BE2C (cell line): Measurements from ENCODE around the gene LGALS1.
A peak's percentile ranks its signal among the peaks of the same experiment; 100 is the strongest.

Experiments
- DNase-seq: peaks from one replicate; pipeline ENCODE4 v3.0.0-alpha.2; 2020
- H3K27me3 ChIP-seq: fragments of 250-450 bp; sonication (Bioruptor Pico); 2 replicates; pipeline ENCODE4 v1.5.1; 2020; ENCODE audit warnings: mild to moderate bottlenecking
- H3K36me3 ChIP-seq: fragments of 250-450 bp; sonication (Bioruptor Pico); 2 replicates; pipeline ENCODE4 v1.5.1; 2020; ENCODE audit warnings: mild to moderate bottlenecking
- H3K4me1 ChIP-seq: fragments of 250-450 bp; sonication (Bioruptor Pico); 2 replicates; pipeline ENCODE4 v1.5.1; 2020
- H3K4me3 ChIP-seq: 2 replicates; pipeline ENCODE4 v1.5.1; 2011; ENCODE audit warnings: low read depth, low read length
- H3K9me3 ChIP-seq: fragments of 250-450 bp; sonication (Bioruptor Pico); 2 replicates; pipeline ENCODE4 v1.5.1; 2020
- TF ChIP-seq, protein P1 (sequence below): IDR thresholded peaks from 2 replicates; pipeline ENCODE4 v1.5.1; 2012; ENCODE audit warnings: mild to moderate bottlenecking, low read depth, low read length

The LGALS1 gene

DNA sequence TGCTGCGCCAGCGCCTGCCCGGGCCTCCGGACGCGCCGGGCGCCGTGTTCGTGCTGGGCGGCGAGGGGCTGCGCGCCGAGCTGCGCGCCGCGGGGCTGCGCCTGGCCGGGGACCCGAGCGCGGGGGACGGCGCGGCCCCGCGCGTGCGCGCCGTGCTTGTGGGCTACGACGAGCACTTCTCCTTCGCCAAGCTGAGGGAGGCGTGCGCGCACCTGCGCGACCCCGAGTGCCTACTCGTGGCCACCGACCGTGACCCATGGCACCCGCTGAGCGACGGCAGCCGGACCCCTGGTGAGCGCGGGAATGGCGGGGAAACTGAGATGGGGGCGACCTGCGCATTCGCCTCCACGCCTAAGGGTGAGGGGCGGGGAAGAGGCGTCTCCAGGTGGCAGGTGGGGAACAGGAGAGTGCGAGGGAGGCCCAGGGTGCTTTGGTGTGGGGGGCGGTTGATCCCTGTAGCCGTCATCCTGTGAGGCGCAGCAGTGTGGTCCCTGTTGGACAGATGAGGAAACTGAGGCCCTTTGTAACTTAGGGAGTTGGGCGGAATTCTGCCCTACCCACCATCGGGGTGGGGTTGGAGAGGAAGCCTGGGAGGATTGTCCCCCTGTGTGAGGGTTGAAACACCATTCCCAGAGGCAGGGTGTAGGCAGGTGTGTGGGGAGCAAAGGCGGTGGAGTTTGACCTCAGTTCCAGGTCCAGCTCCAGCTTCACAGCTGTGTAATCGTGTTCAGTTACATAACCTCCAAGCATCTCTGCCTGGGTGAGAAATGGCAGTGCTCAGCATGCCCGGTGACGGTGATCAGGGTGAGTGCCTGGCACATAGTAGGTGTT lies 16.2 kb upstream of the LGALS1 start:
- TF ChIP-seq, protein P1, sequence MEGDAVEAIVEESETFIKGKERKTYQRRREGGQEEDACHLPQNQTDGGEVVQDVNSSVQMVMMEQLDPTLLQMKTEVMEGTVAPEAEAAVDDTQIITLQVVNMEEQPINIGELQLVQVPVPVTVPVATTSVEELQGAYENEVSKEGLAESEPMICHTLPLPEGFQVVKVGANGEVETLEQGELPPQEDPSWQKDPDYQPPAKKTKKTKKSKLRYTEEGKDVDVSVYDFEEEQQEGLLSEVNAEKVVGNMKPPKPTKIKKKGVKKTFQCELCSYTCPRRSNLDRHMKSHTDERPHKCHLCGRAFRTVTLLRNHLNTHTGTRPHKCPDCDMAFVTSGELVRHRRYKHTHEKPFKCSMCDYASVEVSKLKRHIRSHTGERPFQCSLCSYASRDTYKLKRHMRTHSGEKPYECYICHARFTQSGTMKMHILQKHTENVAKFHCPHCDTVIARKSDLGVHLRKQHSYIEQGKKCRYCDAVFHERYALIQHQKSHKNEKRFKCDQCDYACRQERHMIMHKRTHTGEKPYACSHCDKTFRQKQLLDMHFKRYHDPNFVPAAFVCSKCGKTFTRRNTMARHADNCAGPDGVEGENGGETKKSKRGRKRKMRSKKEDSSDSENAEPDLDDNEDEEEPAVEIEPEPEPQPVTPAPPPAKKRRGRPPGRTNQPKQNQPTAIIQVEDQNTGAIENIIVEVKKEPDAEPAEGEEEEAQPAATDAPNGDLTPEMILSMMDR = no peak
- Histone ChIP-seq H3K27me3 (no peaks in the 10 kb centered on the region), H3K9me3 (no peaks in the 10 kb centered on the region), H3K36me3 (peaks cover 5% of the 10 kb centered on the region), H3K4me1 (peaks cover 11% of the 10 kb centered on the region), H3K4me3 (peak overlapping the region; percentile 91)
- no peak for DNase-seq

DNA sequence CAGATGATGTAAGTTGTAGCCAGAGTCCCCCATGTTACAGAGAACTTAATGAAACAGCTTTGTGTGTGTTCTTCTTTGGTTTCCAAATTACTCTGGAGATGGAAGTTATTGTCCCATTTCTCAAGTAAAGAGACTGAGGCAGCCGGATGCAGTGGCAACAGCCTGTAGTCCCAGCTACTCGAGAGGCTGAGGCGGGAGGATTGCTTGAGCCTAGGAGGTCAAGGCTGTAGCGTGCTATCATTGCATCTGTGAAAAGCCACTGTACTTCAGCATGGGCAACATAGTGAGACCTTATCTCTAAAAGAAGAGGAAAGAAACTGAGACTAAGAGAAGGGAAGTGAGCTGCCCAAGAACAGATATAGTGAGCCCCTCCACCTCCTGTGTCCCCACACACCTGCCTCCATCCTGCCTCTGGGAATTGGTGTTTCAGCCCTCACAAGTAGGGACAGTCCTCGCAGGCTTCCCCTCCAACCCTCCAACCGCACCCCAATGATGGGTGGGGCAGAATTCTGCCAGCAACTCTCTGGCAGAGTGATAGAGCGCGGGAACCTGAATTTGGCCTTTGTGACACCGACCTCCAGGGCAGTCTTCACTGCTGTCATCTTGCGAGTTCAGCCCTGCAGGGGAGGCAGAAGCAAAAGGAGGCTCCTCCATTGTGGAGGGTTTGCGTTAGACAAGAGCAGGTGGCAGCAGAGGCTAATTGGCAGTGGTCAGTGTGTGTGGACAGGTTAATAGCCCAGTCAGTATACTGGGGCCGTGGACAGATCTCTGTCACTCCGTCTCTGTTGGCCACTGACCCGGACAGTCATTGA lies 15.3 kb upstream of the LGALS1 start:
- H3K36me3 ChIP-seq = peaks cover 14% of the 10 kb centered on the region
- DNase-seq = no peak
- H3K27me3 ChIP-seq = no peaks in the 10 kb centered on the region
- TF ChIP-seq, protein P1 = no peak
- peaks cover 11% of the 10 kb centered on the region for H3K4me1 ChIP-seq
- H3K9me3 ChIP-seq = no peaks in the 10 kb centered on the region
- peak overlapping the region; percentile 91 for H3K4me3 ChIP-seq

DNA sequence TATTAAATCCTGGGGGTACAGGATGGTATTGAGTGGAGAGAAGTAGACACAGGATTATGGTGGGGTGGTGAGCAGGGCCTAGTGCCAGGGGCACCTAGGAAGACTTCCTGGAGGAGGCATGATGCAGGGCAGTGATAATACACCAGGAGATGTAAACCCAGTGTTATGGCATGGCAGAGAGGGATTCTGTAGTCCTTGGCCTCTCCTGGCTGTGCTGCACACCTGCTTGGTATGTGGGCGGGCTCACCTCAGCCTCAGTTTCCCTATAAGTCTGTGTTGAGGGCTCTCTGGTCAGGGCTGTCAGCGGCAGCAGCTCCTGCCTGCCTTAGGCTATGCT lies 14.8 kb upstream of the LGALS1 start:
- DNase-seq = no peak
- Histone ChIP-seq H3K4me3 (peak overlapping the region; percentile 91), H3K36me3 (peaks cover 19% of the 10 kb centered on the region), H3K27me3 (no peaks in the 10 kb centered on the region), H3K4me1 (peaks cover 11% of the 10 kb centered on the region), H3K9me3 (no peaks in the 10 kb centered on the region)
- TF ChIP-seq, protein P1 = no peak

DNA sequence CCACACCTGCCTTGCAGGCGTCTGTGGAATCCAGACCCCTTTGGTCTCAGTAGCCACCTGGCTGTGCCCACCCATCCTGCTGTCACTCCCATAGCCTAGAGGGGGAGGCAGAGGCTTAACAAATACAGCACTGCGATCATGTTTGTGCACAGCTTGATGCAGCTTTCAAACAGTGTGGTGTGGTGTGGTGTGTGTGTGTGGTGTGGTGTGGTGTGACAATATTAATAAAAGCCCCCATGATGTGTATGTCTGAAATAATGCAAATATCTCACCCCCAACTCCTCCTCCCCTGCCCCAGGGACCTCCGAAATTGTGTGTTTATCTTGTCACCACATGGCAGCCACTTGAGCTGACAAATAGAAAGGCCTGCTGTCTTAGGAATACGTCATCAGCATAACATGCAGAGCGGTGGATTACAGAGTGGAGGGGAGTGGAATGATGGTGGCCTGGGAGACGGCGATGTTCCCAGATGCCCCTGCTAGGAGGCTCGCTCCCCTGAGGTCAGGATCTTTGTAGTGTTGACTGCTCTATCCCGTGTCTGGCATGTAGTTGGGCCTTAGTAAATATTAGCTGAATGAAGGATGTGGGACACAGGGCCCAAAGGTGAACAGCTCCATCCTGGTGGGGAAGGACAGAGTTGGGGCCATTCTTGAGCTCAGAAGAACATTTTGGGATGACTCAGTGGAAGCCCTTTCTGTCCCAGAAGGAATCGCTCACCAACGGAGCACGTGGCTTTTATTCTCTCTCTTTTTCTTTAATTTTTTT lies 14.1 kb upstream of the LGALS1 start:
- Histone ChIP-seq H3K36me3 (peaks cover 26% of the 10 kb centered on the region), H3K9me3 (no peaks in the 10 kb centered on the region), H3K4me1 (peaks cover 11% of the 10 kb centered on the region), H3K4me3 (peak overlapping the region; percentile 91), H3K27me3 (no peaks in the 10 kb centered on the region)
- DNase-seq = peak; percentile 73
- TF ChIP-seq, protein P1 = peak; percentile 81

DNA sequence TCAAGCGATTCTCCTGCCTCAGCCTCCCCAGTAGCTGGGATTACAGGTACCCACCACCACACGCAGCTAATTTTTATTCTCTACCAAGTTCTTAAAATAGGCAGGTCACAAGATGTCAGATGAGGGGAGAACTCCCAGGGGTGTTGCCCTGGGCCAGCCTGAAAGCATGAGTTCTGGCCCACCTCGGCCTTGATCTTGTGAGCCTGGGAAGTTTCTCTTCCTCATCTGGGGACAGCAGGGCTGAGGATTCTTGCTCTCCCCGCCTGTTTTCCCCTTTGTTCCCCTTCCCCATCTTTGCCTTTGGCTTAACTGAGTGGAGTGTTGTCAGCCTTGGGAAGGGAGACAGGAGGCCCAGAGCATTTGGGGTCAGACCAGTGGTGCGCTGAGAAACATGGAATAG lies 13.4 kb upstream of the LGALS1 start:
- H3K4me3 ChIP-seq = no peak overlapping the region
- H3K4me1 ChIP-seq = peaks cover 11% of the 10 kb centered on the region
- peaks cover 33% of the 10 kb centered on the region for H3K36me3 ChIP-seq
- TF ChIP-seq, protein P1 = no peak
- H3K27me3 ChIP-seq = no peaks in the 10 kb centered on the region
- no peaks in the 10 kb centered on the region for H3K9me3 ChIP-seq
- DNase-seq = no peak
